Activated CD4-positive, alpha-beta T cell treated with anti-CD3 and anti-CD28 coated beads, Interleukin-2, amount 10 ng/mL, durations not matched to agents 24 days and 14 days (primary cell): ENCODE data around the gene TSPAN5. TPM values are rescaled to one million over a fixed set of nuclear protein-coding genes. Genes with fewer than 3 reads are reported as not detected.
A peak's percentile ranks its signal among the peaks of the same experiment; 100 is the strongest.

ENCODE experiments used
- DNase-seq: peaks from one replicate; pipeline ENCODE4 v3.0.0; 2022
- H3K27ac Mint-ChIP-seq: one replicate; pipeline ENCODE4 v1.8.0; 2022; ENCODE audit warnings: mild to moderate bottlenecking, mixed read lengths
- H3K27me3 Mint-ChIP-seq: one replicate; pipeline ENCODE4 v1.8.0; 2022; ENCODE audit warnings: mixed read lengths
- H3K36me3 Mint-ChIP-seq: one replicate; pipeline ENCODE4 v1.8.0; 2022; ENCODE audit warnings: low read depth, mild to moderate bottlenecking, mixed read lengths
- H3K4me1 Mint-ChIP-seq: one replicate; pipeline ENCODE4 v1.8.0; 2021; ENCODE audit warnings: mixed read lengths
- H3K4me3 Mint-ChIP-seq: one replicate; pipeline ENCODE4 v1.8.0; 2022; ENCODE audit warnings: mild to moderate bottlenecking, moderate library complexity, mixed read lengths
- H3K9me3 Mint-ChIP-seq: one replicate; pipeline ENCODE4 v1.8.0; 2021; ENCODE audit warnings: mixed read lengths
- intact Hi-C: fragments of 100-400 bp; cut with micrococcal nuclease; formaldehyde crosslinking; loops from one replicate; pipeline ENCODE4 v1.15.1; 2023
- total RNA-seq: library from RNA; stranded (reverse); gene quantifications from 2 replicates; pipeline ENCODE4 v1.2.3, GENCODE V29; 2022

Gene TSPAN5
- total RNA-seq, 1 donor from 2014 or later, result 30.7 TPM

- peaks cover 3% of the 10 kb centered on the region for H3K9me3 Mint-ChIP-seq
- no peak for DNase-seq
- intact Hi-C loops, result loop anchor here (2.0 to 5.0 kb wide), 4 partner anchors 42 to 1282 kb away; partner anchors contain the start of genes DNAJB14 and TRMT10A
- peaks cover 8% of the 10 kb centered on the region for H3K36me3 Mint-ChIP-seq
- H3K27me3 Mint-ChIP-seq, result no peaks in the 10 kb centered on the region
- H3K4me3 Mint-ChIP-seq, result no peak overlapping the region
- H3K4me1 Mint-ChIP-seq, result peaks cover 41% of the 10 kb centered on the region
- no peak overlapping the region for H3K27ac Mint-ChIP-seq
Observed at GRCh38 chr4:98664959-98665358, 6.5 kb upstream of the TSPAN5 start.

- H3K36me3 Mint-ChIP-seq, result peaks cover 8% of the 10 kb centered on the region
- H3K4me3 Mint-ChIP-seq, result peak overlapping the region; percentile 82
- no peaks in the 10 kb centered on the region for H3K27me3 Mint-ChIP-seq
- H3K27ac Mint-ChIP-seq, result peak overlapping the region; percentile 96
- peak; percentile 88 for DNase-seq
- H3K4me1 Mint-ChIP-seq, result peaks cover 53% of the 10 kb centered on the region
- intact Hi-C loops, result loop anchor here (1.0 to 5.0 kb wide), 16 partner anchors 24 to 1284 kb away; partner anchors contain the start of genes DNAJB14, EIF4E, METAP1 and RAP1GDS1
- H3K9me3 Mint-ChIP-seq, result peaks cover 3% of the 10 kb centered on the region
Observed at GRCh38 chr4:98663226-98664006, 5.0 kb upstream of the TSPAN5 start.

GRCh38 chr4:98662626-98663225 is 4.3 kb upstream of the TSPAN5 start:
- peaks cover 8% of the 10 kb centered on the region for H3K36me3 Mint-ChIP-seq
- H3K4me1 Mint-ChIP-seq, result peaks cover 53% of the 10 kb centered on the region
- peaks cover 3% of the 10 kb centered on the region for H3K9me3 Mint-ChIP-seq
- intact Hi-C loops, result loop anchor here (1.0 to 5.0 kb wide), 15 partner anchors 23 to 1285 kb away; partner anchors contain the start of genes DNAJB14, EIF4E, METAP1 and RAP1GDS1
- peak overlapping the region; percentile 82 for H3K4me3 Mint-ChIP-seq
- H3K27me3 Mint-ChIP-seq, result no peaks in the 10 kb centered on the region
- H3K27ac Mint-ChIP-seq, result peak overlapping the region; percentile 96
- peak; percentile 83 for DNase-seq

- Mint-ChIP-seq H3K9me3 (peaks cover 3% of the 10 kb centered on the region), H3K27me3 (no peaks in the 10 kb centered on the region), H3K27ac (peak overlapping the region; percentile 76), H3K36me3 (peaks cover 8% of the 10 kb centered on the region), H3K4me3 (no peak overlapping the region), H3K4me1 (peaks cover 55% of the 10 kb centered on the region)
- intact Hi-C loops, result loop anchor here (2.0 to 5.0 kb wide), 7 partner anchors 27 to 1285 kb away; partner anchors contain the start of genes DNAJB14, METAP1, RAP1GDS1 and STPG2
- DNase-seq, result no peak
Observed at GRCh38 chr4:98662055-98662453, 3.6 kb upstream of the TSPAN5 start.

GRCh38 chr4:98661371-98662054 is 3.1 kb upstream of the TSPAN5 start:
- Mint-ChIP-seq H3K27me3 (no peaks in the 10 kb centered on the region), H3K9me3 (peaks cover 3% of the 10 kb centered on the region), H3K27ac (peak overlapping the region; percentile 4), H3K36me3 (peaks cover 8% of the 10 kb centered on the region), H3K4me3 (no peak overlapping the region), H3K4me1 (peaks cover 60% of the 10 kb centered on the region)
- DNase-seq, result no peak
- intact Hi-C loops, result loop anchor here (2.0 to 5.0 kb wide), 7 partner anchors 27 to 1286 kb away; partner anchors contain the start of genes DNAJB14, METAP1, RAP1GDS1 and STPG2

- DNase-seq, result no peak
- intact Hi-C loops, result loop anchor here (5.0 kb wide), 4 partner anchors 167 to 1287 kb away; partner anchors contain the start of genes DNAJB14 and TRMT10A
- no peaks in the 10 kb centered on the region for H3K9me3 Mint-ChIP-seq
- H3K36me3 Mint-ChIP-seq, result peaks cover 11% of the 10 kb centered on the region
- peaks cover 74% of the 10 kb centered on the region for H3K4me1 Mint-ChIP-seq
- H3K27me3 Mint-ChIP-seq, result no peaks in the 10 kb centered on the region
- peak overlapping the region; percentile 85 for H3K4me3 Mint-ChIP-seq
- H3K27ac Mint-ChIP-seq, result peak overlapping the region; percentile 60
Observed at GRCh38 chr4:98659741-98660462, 1.5 kb upstream of the TSPAN5 start.

- peak overlapping the region; percentile 85 for H3K4me3 Mint-ChIP-seq
- no peak for DNase-seq
- intact Hi-C loops, result loop anchor here (5.0 kb wide), 1 partner anchor 168 kb away; no protein-coding TSS in a partner anchor
- peaks cover 9% of the 10 kb centered on the region for H3K36me3 Mint-ChIP-seq
- peaks cover 70% of the 10 kb centered on the region for H3K4me1 Mint-ChIP-seq
- H3K27ac Mint-ChIP-seq, result peak overlapping the region; percentile 60
- H3K9me3 Mint-ChIP-seq, result no peaks in the 10 kb centered on the region
- H3K27me3 Mint-ChIP-seq, result no peaks in the 10 kb centered on the region
Observed at GRCh38 chr4:98659106-98659592, 738 bp upstream of the TSPAN5 start.

- intact Hi-C loops, result loop anchor here (1.0 to 5.0 kb wide), 6 partner anchors 13 to 339 kb away; no protein-coding TSS in a partner anchor
- peaks cover 63% of the 10 kb centered on the region for H3K4me1 Mint-ChIP-seq
- H3K4me3 Mint-ChIP-seq, result peak overlapping the region; percentile 93
- H3K27me3 Mint-ChIP-seq, result no peaks in the 10 kb centered on the region
- DNase-seq, result peak; percentile 83
- H3K36me3 Mint-ChIP-seq, result peaks cover 20% of the 10 kb centered on the region
- H3K27ac Mint-ChIP-seq, result peak overlapping the region; percentile 81
- no peaks in the 10 kb centered on the region for H3K9me3 Mint-ChIP-seq
Observed at GRCh38 chr4:98657531-98658286, 702 bp downstream of the TSPAN5 start.

GRCh38 chr4:98656886-98657285 is 1.5 kb downstream of the TSPAN5 start:
- intact Hi-C loops, result loop anchor here (1.0 to 5.0 kb wide), 3 partner anchors 13 to 340 kb away; no protein-coding TSS in a partner anchor
- no peak for DNase-seq
- H3K4me3 Mint-ChIP-seq, result peak overlapping the region; percentile 93
- peaks cover 57% of the 10 kb centered on the region for H3K4me1 Mint-ChIP-seq
- peak overlapping the region; percentile 81 for H3K27ac Mint-ChIP-seq
- no peaks in the 10 kb centered on the region for H3K9me3 Mint-ChIP-seq
- no peaks in the 10 kb centered on the region for H3K27me3 Mint-ChIP-seq
- peaks cover 25% of the 10 kb centered on the region for H3K36me3 Mint-ChIP-seq

- DNase-seq, result no peak
- Mint-ChIP-seq H3K4me3 (peak overlapping the region; percentile 93), H3K4me1 (peaks cover 53% of the 10 kb centered on the region), H3K9me3 (peaks cover under 1% of the 10 kb centered on the region), H3K27ac (no peak overlapping the region), H3K36me3 (peaks cover 27% of the 10 kb centered on the region), H3K27me3 (no peaks in the 10 kb centered on the region)
- intact Hi-C loops, result loop anchor here (2.0 to 5.0 kb wide), 2 partner anchors 171 to 340 kb away; no protein-coding TSS in a partner anchor
Observed at GRCh38 chr4:98656443-98656842, 2.0 kb downstream of the TSPAN5 start.

GRCh38 chr4:98653890-98654867 is 4.2 kb downstream of the TSPAN5 start:
- Mint-ChIP-seq H3K36me3 (peaks cover 36% of the 10 kb centered on the region), H3K27ac (peak overlapping the region; percentile 3), H3K4me1 (peaks cover 50% of the 10 kb centered on the region), H3K27me3 (no peaks in the 10 kb centered on the region), H3K9me3 (peaks cover 6% of the 10 kb centered on the region), H3K4me3 (no peak overlapping the region)
- intact Hi-C loops, result loop anchor here (1.0 kb wide), 1 partner anchor 11 kb away; no protein-coding TSS in a partner anchor
- no peak for DNase-seq
